ENCODE data around the gene YAE1.

- TF ChIP-seq CTCF (IDR thresholded peaks at IDR 0.05) (no peak), POLR2A (IDR thresholded peaks at IDR 0.05) (no peak)
These were observed 54.3 kb downstream of the YAE1 start for GRCh38 chr7:39620486-39620885.

All from Peyer's patch (tissue), 4 donors.